ENCODE results near the gene GFOD1.
"Not testable (repeated sequence)": the region's sequence is repeated elsewhere in the genome, so short reads cannot be mapped to it uniquely, and the experiment has no call there.

GFOD1 gene

GRCh38 chr6:13348334-13349113 is 138.9 kb downstream of the GFOD1 start:
- DNase-seq = no peak

- DNase-seq = no peak
Observed at GRCh38 chr6:13346245-13346644, 141.2 kb downstream of the GFOD1 start.

GRCh38 chr6:13342414-13343019 is 144.9 kb downstream of the GFOD1 start:
- no peak for DNase-seq

- DNase-seq = no peak
Observed at GRCh38 chr6:13339863-13340630, 147.4 kb downstream of the GFOD1 start.

- DNase-seq = no peak
Observed at GRCh38 chr6:13338038-13338437, 149.4 kb downstream of the GFOD1 start.

GRCh38 chr6:13336553-13336952 is 150.8 kb downstream of the GFOD1 start:
- DNase-seq = peak; percentile 57 to 73

GRCh38 chr6:13334953-13335352 is 152.4 kb downstream of the GFOD1 start:
- no peak for DNase-seq

- no peak for DNase-seq
Observed at GRCh38 chr6:13332349-13332706, 155.1 kb downstream of the GFOD1 start.

- DNase-seq = no peak
Observed at GRCh38 chr6:13331516-13332348, 155.7 kb downstream of the GFOD1 start.

GRCh38 chr6:13328875-13329183 is 158.6 kb downstream of the GFOD1 start:
- DNase-seq = no peak

- peak; percentile 89 for DNase-seq
Observed at GRCh38 chr6:13328076-13328874, 159.1 kb downstream of the GFOD1 start, which contains the start of gene TBC1D7. Gene TBC1D7, minus strand, starts transcription at chr6:13328537. Its CDS starts 1,639 bp downstream, at chr6:13326898.

- DNase-seq = no peak
Observed at GRCh38 chr6:13327691-13328075, 159.7 kb downstream of the GFOD1 start.

- not testable (repeated sequence) for DNase-seq
Observed at GRCh38 chr6:13326031-13326586, 161.3 kb downstream of the GFOD1 start.

- DNase-seq = no peak
Observed at GRCh38 chr6:13319891-13320564, 167.4 kb downstream of the GFOD1 start.

- no peak for DNase-seq
Observed at GRCh38 chr6:13318821-13319220, 168.6 kb downstream of the GFOD1 start.

- no peak for DNase-seq
Observed at GRCh38 chr6:13315896-13316295, 171.5 kb downstream of the GFOD1 start.

- DNase-seq = no peak
Observed at GRCh38 chr6:13314806-13315205, 172.6 kb downstream of the GFOD1 start.

GRCh38 chr6:13311155-13311554 is 176.2 kb downstream of the GFOD1 start:
- no peak for DNase-seq

- no peak for DNase-seq
Observed at GRCh38 chr6:13308332-13308731, 179.1 kb downstream of the GFOD1 start.
